ENCODE data around the gene SH3BP2. TPM values are rescaled to one million over a fixed set of nuclear protein-coding genes. Genes with fewer than 3 reads are reported as not detected.

Gene SH3BP2
- polyA plus RNA-seq, 10 donors = 18.5 to 39.2 (median 24.8) TPM

DNA sequence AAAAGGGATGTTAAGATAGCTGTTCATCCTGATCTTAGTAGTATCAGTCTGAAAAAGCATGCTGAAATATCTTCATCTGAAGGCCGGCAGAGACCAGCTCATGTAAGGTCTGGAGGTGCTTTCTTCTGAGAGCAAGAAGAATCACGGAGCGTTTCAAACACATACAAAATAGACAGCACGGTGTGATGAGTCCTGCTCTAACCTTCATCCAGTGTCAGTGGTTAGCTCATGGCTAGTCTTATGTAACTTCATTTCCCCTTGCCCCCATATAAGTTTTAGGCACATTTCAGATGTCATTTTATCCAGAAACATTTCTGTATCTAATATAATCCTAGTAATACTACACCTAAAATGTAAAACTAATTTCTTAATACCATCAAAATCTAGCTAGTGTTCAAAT is 78.6 kb downstream of the SH3BP2 start:
- DNase-seq = no peak

DNA sequence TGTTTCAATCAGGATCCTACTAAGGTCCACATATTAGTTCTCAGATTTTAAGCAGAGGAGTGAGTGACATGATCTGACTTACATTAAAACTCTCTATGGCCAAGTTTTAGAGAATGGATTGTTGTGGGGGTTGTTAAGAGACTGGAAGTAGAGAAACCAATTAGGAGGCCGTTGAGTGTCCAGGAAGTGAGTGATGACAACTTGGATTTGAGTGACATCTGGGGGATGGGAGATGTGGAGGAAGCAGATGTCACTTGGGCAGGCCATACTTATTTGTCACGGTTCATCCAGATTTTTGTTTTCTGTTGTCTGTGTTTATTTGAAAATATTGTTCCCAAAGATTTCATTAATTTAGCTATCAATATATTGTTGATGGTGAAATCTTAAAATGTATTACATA is 79.0 kb downstream of the SH3BP2 start:
- DNase-seq = no peak

DNA sequence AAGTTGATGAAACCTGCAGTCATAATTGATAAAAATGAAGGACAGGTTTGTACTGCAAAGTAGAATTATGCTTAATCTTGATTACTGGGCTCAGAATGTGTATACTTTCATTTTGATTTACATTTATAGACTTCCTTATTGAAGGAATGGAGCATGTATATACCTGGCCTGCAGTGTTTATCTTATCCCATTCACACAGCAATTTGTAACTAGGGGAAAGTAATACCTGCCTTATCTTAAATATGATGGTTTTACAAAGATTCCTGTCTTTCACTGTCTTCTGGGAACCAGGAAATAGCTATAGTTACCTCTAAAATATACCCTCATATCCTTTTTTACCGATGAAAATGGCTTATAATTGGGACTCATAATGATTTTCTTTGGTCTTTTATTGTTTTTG is 80.4 kb downstream of the SH3BP2 start:
- no peak for DNase-seq

DNA sequence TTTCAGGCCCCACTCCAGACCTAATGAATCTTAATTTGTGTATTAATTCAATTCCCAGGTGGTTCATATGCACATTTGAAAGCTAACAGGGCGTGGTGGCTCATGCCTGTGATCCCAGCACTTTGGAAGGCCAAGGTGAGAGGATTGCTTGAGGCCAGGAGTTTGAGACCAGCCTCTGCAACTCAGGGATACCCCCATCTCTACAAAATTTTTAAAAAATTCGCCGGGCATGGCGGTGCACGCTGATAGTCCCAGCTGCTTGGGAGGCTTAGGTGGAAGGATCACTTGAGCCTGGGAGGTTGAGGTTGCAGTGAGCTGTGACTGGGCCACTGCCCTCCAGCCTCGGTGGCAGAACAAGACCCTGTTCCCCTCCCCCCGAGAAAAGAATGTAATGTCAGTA is 82.0 kb downstream of the SH3BP2 start:
- no peak for DNase-seq

DNA sequence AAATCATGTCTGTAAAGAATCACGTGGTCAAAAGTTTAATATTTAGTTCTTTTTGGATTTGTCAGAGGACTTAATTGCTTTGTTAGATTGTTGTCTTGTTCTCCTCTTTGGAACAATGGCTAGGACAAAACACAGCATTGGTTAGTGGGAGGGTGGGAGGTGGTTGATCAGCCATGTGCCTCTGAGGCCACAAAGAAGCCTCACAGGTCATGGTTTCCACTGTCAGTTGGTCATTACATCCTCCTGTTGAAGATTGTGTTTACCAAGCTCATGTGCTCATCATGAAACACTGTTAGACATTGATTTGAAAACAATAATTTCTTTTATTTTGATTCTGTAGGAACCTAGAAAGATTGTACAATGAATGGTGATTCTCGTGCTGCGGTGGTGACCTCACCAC is 82.7 kb downstream of the SH3BP2 start:
- no peak for DNase-seq

DNA sequence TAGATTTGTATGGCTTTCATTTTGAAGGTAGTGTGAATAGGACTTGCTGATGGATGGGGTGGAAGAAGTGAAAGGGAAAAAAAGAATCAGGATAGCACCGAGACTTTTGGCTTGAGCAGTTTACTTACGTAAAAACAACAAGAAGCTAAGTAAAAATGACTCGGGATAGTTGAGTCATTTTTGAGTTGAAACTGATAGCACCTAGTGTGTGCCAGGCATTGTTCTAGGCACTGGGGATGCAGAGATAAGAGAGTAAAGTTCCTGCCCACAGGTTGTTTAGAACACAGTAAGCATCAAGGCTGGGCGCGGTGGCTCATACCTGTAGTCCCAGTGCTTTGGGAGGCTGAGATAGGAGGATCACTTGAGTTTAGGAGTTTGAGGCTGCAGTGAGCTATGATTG is 85.5 kb downstream of the SH3BP2 start:
- no peak for DNase-seq

DNA sequence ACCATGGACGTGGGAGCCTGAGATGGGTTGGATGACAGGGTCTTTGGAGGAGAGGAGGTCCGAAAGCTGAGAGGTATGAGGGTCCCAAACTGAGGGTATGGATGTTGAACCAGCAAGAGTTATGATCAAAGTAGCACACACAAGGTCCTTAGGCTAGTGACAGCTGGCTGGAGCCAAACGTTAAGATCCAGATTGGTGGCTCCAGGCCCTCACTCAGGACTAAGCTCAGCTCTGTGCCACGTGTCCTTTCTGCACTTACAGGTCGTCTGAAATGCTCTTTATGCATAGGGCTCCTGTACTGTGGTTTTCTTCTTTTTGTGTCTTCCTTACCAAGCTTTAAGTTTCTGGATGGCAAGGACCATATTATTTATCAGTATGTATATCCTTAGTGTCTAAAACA is 86.1 kb downstream of the SH3BP2 start:
- no peak for DNase-seq

DNA sequence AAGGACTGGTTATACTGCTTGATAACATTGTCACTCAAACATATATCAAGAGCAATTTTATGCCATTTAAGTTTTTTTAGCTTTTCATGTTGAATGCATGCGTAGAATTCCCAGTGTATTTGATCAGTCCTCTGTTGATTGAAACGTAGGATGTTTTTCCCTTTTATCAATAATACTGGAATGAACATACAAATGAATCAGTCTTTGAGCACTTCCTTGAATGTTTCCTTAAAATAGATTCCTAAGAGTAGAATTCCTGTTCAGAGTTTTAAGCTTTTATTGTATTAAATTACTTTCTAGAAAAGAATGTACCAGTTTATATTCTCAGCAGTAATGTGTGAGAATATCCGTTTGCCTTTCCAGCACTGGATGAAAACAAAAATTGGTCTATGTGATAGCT is 88.5 kb downstream of the SH3BP2 start:
- DNase-seq = no peak

DNA sequence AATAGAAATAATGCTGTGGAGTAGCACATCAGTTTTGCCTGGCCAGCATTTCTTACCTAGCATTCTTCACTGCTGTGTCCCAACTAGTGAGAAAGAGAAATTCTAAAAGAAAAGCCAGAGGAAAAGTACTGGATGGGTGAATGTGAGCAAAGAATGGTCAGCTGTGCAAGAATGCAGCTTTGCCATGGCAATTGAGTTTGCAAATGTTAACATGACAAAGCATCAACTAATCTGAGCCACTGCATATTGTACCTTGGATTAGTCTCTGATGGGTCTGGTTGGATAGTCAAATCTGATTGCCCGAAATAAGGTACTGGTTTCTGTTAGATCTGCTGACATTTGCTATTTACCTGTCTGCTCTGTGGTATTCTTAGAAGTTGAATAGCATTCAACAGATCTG is 89.5 kb downstream of the SH3BP2 start:
- no peak for DNase-seq

DNA sequence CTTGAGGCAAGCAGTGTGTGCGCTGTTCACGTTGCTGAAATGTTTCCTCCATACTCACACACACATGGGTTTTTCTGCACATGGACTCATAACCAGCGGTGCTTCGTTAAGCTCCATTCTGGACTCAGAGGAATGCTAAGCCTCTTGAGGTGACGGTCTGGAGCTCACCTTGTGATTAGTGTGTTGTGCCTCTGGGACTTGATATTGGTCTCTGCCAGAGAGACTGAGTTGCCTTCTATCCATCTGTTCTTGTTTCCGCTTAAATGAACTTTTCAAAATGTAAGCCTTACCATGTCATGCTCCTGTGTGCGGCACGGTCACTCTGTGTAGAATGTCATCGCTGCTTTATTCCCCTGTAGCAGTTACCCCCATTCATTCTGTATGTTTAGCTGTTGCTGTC is 93.3 kb downstream of the SH3BP2 start:
- no peak for DNase-seq

DNA sequence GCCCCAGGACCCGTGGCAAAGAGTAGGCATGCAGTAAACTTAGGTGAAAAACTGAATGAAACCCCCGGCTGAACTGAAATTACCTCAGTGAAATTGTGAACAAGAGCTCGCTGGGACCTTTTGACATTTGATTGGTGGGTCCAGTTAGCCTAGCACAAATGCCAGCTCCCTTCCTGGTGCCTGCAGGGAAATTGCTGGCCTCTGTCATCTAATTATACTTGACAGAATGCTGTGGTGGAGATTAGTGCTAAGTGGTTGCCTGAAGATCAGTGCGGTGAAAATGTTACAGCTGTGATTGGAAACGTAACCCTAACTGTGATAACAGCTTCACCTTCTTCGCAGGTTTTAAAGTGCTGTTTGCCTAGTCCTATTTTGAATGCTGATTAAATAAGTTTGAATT is 93.7 kb downstream of the SH3BP2 start:
- DNase-seq = no peak

DNA sequence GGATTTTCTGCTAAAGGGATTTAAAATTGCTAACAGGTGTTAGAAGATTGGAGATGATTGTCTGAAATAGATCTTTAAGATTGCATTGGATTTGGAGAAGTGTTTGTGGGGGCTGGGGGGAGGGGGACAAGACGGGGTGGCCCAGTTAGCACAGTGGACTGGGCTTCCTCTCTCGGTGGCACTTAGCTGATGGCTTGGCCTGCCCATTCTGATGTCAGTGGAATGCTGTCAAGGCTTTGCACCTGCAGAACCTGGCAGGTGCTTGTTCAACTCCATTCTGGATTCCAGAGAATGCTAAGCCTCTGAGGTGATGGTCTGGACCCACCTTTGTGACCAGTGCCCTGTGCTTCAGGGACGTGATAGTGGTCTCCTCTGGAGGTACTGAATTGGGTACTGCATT is 94.5 kb downstream of the SH3BP2 start:
- no peak for DNase-seq

DNA sequence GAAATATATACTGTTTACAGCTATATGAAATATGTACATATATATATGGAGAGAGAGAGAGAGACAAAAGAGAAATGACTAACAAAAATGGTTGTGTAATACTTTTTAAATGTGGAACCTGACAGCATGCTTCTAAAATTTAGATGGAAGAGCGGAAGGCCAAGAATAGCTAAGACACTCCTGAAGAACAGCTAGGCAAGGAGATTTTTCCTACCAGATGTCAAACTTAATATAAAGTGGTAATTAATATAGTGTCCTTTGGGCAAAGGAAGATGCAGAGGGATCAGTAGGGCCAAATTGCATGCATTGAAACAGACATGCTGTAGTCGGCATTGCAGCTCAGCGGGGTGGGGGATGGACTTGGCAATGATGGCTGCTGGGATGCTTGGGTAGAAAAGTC is 96.0 kb downstream of the SH3BP2 start:
- DNase-seq = peak; percentile 13 to 49 (median 42)

Other genes starting within 250 kb of the SH3BP2 start
- 10 to 100 TPM; 10.9 to 20.7 (median 14.0) TPM for gene TNIP2, start 36.7 kb upstream of the SH3BP2 start, polyA plus RNA-seq (ENCODE audit: insufficient read length in 10 of 10)
- 100 to 1,000 TPM; 144 to 205 (median 167) TPM for gene ADD1, start 50.8 kb downstream of the SH3BP2 start, polyA plus RNA-seq (ENCODE audit: insufficient read length in 10 of 10)
- gene NOP14, start 170.3 kb downstream of the SH3BP2 start, polyA plus RNA-seq (ENCODE audit: insufficient read length in 10 of 10) = 10 to 100 TPM; 22.5 to 28.1 (median 25.0) TPM
- gene GRK4, start 170.5 kb downstream of the SH3BP2 start, polyA plus RNA-seq (ENCODE audit: insufficient read length in 10 of 10) = 10 to 100 TPM in 3 of 10 donors, 1 to 10 TPM in 7; 8.0 to 12.3 (median 9.7) TPM

All from muscle of back (tissue), 11 donors.